ENCODE measurements around the gene PTCH1. TPM values are rescaled to one million over a fixed set of nuclear protein-coding genes. Genes with fewer than 3 reads are reported as not detected.

PTCH1 gene
- polyA plus RNA-seq, 3 donors from 2014 or later, result 3.7 to 30.6 (median 16.1) TPM

GRCh38 chr9:95522871-95523370 is 6.2 kb upstream of the PTCH1 start:
- H3K27ac Mint-ChIP-seq, result no peak overlapping the region
- DNase-seq, result no peak
- no peaks in the 10 kb centered on the region for H3K4me1 Mint-ChIP-seq
- H3K4me3 Mint-ChIP-seq, result no peak overlapping the region
- peaks cover 7 to 17% (median 9%) of the 10 kb centered on the region in 3 donors for H3K27me3 Mint-ChIP-seq (ENCODE audit: low read depth in 3 of 3)
- H3K9me3 Mint-ChIP-seq, result no peaks in the 10 kb centered on the region
- H3K36me3 Mint-ChIP-seq, result no peaks in the 10 kb centered on the region

- Mint-ChIP-seq H3K9me3 (no peaks in the 10 kb centered on the region), H3K4me3 (no peak overlapping the region), H3K27me3 (ENCODE audit: low read depth in 3 of 3) (peaks cover 3 to 18% (median 7%) of the 10 kb centered on the region in 3 donors), H3K27ac (no peak overlapping the region), H3K36me3 (no peaks in the 10 kb centered on the region), H3K4me1 (peaks cover 6 to 10% of the 10 kb centered on the region in 2 donors)
- no peak for DNase-seq
Observed at GRCh38 chr9:95521699-95522098, 4.9 kb upstream of the PTCH1 start.

- H3K4me3 Mint-ChIP-seq, result peak overlapping the region; percentile 68 to 98 (median 95)
- peaks cover 29 to 34% of the 10 kb centered on the region in 2 donors for H3K4me1 Mint-ChIP-seq
- peak overlapping the region in 1 of 6 donors; percentile 10 for H3K27ac Mint-ChIP-seq
- no peaks in the 10 kb centered on the region for H3K9me3 Mint-ChIP-seq
- H3K36me3 Mint-ChIP-seq, result no peaks in the 10 kb centered on the region
- peaks cover 9 to 22% (median 13%) of the 10 kb centered on the region in 3 donors for H3K27me3 Mint-ChIP-seq (ENCODE audit: low read depth in 3 of 3)
- DNase-seq, result no peak
Observed at GRCh38 chr9:95517559-95518425, 1.0 kb upstream of the PTCH1 start.

GRCh38 chr9:95516221-95516733 is 494 bp downstream of the PTCH1 start:
- H3K9me3 Mint-ChIP-seq, result no peaks in the 10 kb centered on the region
- peak in 1 of 3 donors; percentile 34 for DNase-seq
- H3K36me3 Mint-ChIP-seq, result no peaks in the 10 kb centered on the region
- peaks cover 45 to 49% of the 10 kb centered on the region in 2 donors for H3K4me1 Mint-ChIP-seq
- peak overlapping the region; percentile 66 to 92 (median 84) for H3K27ac Mint-ChIP-seq
- H3K27me3 Mint-ChIP-seq (ENCODE audit: low read depth in 3 of 3), result peaks cover 12 to 24% (median 20%) of the 10 kb centered on the region in 3 donors
- H3K4me3 Mint-ChIP-seq, result peak overlapping the region; percentile 94 to 98 (median 97)

- peak; percentile 42 to 51 (median 46) for DNase-seq
- H3K9me3 Mint-ChIP-seq, result no peaks in the 10 kb centered on the region
- peaks cover 46 to 53% of the 10 kb centered on the region in 2 donors for H3K4me1 Mint-ChIP-seq
- no peaks in the 10 kb centered on the region for H3K36me3 Mint-ChIP-seq
- peak overlapping the region; percentile 63 to 76 (median 68) for H3K4me3 Mint-ChIP-seq
- H3K27ac Mint-ChIP-seq, result no peak overlapping the region
- H3K27me3 Mint-ChIP-seq (ENCODE audit: low read depth in 3 of 3), result peaks cover 15 to 26% (median 18%) of the 10 kb centered on the region in 3 donors
Observed at GRCh38 chr9:95515272-95516113, 1.3 kb downstream of the PTCH1 start.

- no peak for DNase-seq
- Mint-ChIP-seq H3K36me3 (no peaks in the 10 kb centered on the region), H3K27me3 (ENCODE audit: low read depth in 3 of 3) (peaks cover 19 to 37% (median 26%) of the 10 kb centered on the region in 3 donors), H3K9me3 (no peaks in the 10 kb centered on the region), H3K27ac (peak overlapping the region in 1 of 6 donors; percentile 36), H3K4me3 (peak overlapping the region in 4 of 5 donors; percentile 28 to 66 (median 37)), H3K4me1 (peaks cover 57 to 65% of the 10 kb centered on the region in 2 donors)
Observed at GRCh38 chr9:95514342-95514741, 2.4 kb downstream of the PTCH1 start.

- H3K27ac Mint-ChIP-seq, result no peak overlapping the region
- H3K36me3 Mint-ChIP-seq, result no peaks in the 10 kb centered on the region
- peaks cover 59 to 70% of the 10 kb centered on the region in 2 donors for H3K4me1 Mint-ChIP-seq
- no peak for DNase-seq
- peak overlapping the region in 3 of 5 donors; percentile 9 to 66 (median 19) for H3K4me3 Mint-ChIP-seq
- H3K27me3 Mint-ChIP-seq (ENCODE audit: low read depth in 3 of 3), result peaks cover 24 to 42% (median 30%) of the 10 kb centered on the region in 3 donors
- H3K9me3 Mint-ChIP-seq, result no peaks in the 10 kb centered on the region
Observed at GRCh38 chr9:95513711-95514110, 3.1 kb downstream of the PTCH1 start.

GRCh38 chr9:95512709-95513095 is 4.1 kb downstream of the PTCH1 start:
- peaks cover 59 to 74% of the 10 kb centered on the region in 2 donors for H3K4me1 Mint-ChIP-seq
- H3K27ac Mint-ChIP-seq, result peak overlapping the region in 4 of 6 donors; percentile 45 to 94 (median 65)
- H3K9me3 Mint-ChIP-seq, result no peaks in the 10 kb centered on the region
- no peaks in the 10 kb centered on the region for H3K36me3 Mint-ChIP-seq
- no peak for DNase-seq
- H3K4me3 Mint-ChIP-seq, result peak overlapping the region; percentile 90 to 94 (median 92)
- peaks cover 27 to 47% (median 32%) of the 10 kb centered on the region in 3 donors for H3K27me3 Mint-ChIP-seq (ENCODE audit: low read depth in 3 of 3)

- H3K9me3 Mint-ChIP-seq, result no peaks in the 10 kb centered on the region
- no peaks in the 10 kb centered on the region for H3K36me3 Mint-ChIP-seq
- peaks cover 55 to 74% of the 10 kb centered on the region in 2 donors for H3K4me1 Mint-ChIP-seq
- peak overlapping the region; percentile 77 to 94 (median 88) for H3K27ac Mint-ChIP-seq
- H3K4me3 Mint-ChIP-seq, result peak overlapping the region; percentile 90 to 94 (median 92)
- H3K27me3 Mint-ChIP-seq (ENCODE audit: low read depth in 3 of 3), result peaks cover 32 to 52% (median 34%) of the 10 kb centered on the region in 3 donors
- no peak for DNase-seq
Observed at GRCh38 chr9:95511952-95512708, 4.6 kb downstream of the PTCH1 start.

- H3K27ac Mint-ChIP-seq, result peak overlapping the region; percentile 77 to 94 (median 88)
- no peak for DNase-seq
- H3K4me1 Mint-ChIP-seq, result peaks cover 51 to 69% of the 10 kb centered on the region in 2 donors
- H3K9me3 Mint-ChIP-seq, result no peaks in the 10 kb centered on the region
- H3K27me3 Mint-ChIP-seq (ENCODE audit: low read depth in 3 of 3), result peaks cover 33 to 53% (median 33%) of the 10 kb centered on the region in 3 donors
- H3K36me3 Mint-ChIP-seq, result no peaks in the 10 kb centered on the region
- peak overlapping the region; percentile 90 to 94 (median 92) for H3K4me3 Mint-ChIP-seq
Observed at GRCh38 chr9:95511616-95511931, 5.2 kb downstream of the PTCH1 start.

GRCh38 chr9:95510709-95511615 is 5.8 kb downstream of the PTCH1 start:
- Mint-ChIP-seq H3K27me3 (ENCODE audit: low read depth in 3 of 3) (peaks cover 30 to 53% (median 33%) of the 10 kb centered on the region in 3 donors), H3K27ac (peak overlapping the region; percentile 83 to 95 (median 90)), H3K4me3 (peak overlapping the region; percentile 92 to 98 (median 98)), H3K4me1 (peaks cover 51 to 65% of the 10 kb centered on the region in 2 donors), H3K9me3 (no peaks in the 10 kb centered on the region), H3K36me3 (no peaks in the 10 kb centered on the region)
- DNase-seq, result peak; percentile 79 to 84 (median 80)

All from immature natural killer cell (primary cell).